SKM-1 (cell line): ENCODE data around the gene TMEM127.
"Not testable (repeated sequence)": the region's sequence is repeated elsewhere in the genome, so short reads cannot be mapped to it uniquely, and the experiment has no call there.

ENCODE experiments used
- DNase-seq: peaks from one replicate; lab custom pipeline; 2025; ENCODE audit not compliant: unreplicated experiment; lab: John Stamatoyannopoulos, UW

The TMEM127 gene, protein sequence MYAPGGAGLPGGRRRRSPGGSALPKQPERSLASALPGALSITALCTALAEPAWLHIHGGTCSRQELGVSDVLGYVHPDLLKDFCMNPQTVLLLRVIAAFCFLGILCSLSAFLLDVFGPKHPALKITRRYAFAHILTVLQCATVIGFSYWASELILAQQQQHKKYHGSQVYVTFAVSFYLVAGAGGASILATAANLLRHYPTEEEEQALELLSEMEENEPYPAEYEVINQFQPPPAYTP

GRCh38 chr2:96265840-96266679 is at the start of gene TMEM127, which contains the start of gene CIAO1:
TSS of gene TMEM127 (minus strand) at chr2:96265997. CDS start at chr2:96265381, 616 bp downstream.
TSS of gene CIAO1 (plus strand) at chr2:96266225. CDS start at chr2:96266351, 126 bp downstream.
- peak; percentile 96 for DNase-seq

DNA sequence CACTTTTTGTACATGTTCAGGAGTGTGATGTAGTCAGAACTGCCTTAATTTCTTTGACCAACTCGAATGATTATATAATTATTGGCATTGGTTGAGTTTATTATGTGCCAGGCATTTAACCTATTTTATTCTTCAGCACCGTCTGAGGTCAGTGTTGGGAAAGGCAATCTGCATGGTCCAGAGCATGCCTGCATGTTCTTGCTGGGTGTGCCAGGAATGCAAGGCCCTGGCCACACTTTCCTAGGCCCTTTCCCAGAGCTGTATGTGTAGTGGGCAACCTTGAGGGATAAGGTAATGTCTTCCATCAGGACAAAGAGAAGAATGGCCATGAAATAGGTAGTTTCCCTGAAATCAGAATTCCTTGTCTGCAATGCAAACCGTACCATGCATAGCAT is 49.2 kb upstream of the TMEM127 start:
- no peak for DNase-seq

DNA sequence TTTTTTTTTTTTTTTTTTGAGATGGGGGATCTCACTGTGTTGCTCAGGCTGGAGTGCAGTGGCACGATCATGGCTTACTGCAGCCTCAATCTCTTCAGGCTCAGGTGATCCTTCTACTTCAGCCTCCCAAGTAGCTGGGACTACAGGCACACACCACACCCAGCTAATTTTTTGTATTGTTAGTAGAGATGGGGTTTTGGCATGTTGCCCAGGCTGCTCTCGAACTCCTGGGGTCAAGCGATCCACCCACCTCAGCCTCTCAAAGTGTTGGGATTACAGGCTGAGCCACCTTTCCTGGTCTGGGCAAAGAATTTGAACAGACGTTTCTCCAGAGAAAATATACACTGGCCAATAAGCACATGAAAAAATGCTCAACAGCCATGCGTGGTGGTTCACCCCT is 42.5 kb upstream of the TMEM127 start:
- DNase-seq, result no peak

GRCh38 chr2:96306370-96306769 is 40.6 kb upstream of the TMEM127 start:
- DNase-seq, result no peak

- no peak for DNase-seq
Measured at GRCh38 chr2:96305979-96306308, 40.1 kb upstream of the TMEM127 start.

DNA sequence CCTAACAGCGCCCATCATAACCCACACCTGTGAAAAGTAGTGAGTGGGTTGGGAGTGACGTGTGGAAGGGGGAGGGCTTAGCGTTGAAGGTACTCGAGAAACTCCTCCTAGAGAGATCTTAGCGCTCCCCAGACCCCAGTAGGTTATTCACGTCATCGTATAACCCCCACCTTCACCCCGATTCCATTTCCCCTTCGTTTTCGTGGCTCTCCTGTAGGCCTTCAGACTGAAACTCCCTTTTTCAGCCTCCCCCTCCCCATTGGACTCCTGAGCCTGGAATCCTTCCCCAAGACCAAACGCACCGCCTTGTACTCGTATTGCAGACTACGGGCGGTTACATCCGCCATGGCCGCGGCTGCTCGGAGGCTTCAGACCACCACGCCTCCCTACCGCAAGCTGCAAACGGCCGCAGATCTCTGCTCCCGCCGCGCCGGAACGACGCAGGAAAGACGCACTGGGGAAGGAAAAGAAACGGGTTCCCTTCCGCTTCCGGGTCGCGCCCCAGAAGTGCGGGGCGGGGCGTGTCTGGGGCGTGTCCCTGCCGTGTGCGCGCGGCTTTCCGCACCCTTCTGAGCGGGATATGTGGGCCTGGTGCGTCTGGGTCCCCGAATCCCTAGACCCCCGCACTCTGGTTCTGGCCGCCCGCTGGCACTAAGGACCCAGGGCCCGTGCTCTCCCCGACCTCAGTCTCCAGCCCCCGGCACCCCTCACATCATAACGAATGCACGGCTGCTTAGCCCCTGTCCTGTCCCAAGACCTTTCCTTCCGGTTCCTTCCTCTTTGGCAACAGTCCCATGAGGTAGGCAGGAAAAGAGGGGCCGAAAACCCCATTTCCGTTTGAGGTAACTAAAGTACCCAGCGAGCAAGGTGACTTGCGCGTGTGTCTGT is 39.5 kb upstream of the TMEM127 start, which contains the start of gene SNRNP200:
Gene SNRNP200, minus strand, starts transcription at position 456 of the 888 bp plus-strand sequence. Its CDS starts 109 bp downstream, at position 347.
- DNase-seq, result peak; percentile 89

- DNase-seq, result no peak
Measured at GRCh38 chr2:96304606-96305005, 38.8 kb upstream of the TMEM127 start.

DNA sequence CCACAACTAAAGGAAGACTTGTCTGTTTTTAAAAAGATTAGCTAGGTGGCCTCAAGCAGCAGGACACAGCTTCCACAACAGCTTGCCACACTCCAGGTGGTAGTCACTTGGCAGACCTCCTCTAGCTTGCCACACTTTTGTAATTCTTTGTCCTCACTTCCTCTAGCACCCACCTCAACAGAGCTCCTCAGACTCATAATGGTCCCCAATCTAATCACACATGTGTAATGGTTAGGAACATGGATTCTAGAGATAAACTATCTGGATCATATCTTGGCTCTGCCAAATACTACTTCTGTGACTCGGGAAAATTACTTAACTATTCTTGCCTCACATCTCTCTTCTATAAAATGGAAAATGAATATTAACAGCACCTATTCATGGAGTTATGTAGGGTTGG is 36.1 kb upstream of the TMEM127 start:
- no peak for DNase-seq

- DNase-seq, result no peak
Measured at GRCh38 chr2:96296925-96297324, 31.1 kb upstream of the TMEM127 start.

DNA sequence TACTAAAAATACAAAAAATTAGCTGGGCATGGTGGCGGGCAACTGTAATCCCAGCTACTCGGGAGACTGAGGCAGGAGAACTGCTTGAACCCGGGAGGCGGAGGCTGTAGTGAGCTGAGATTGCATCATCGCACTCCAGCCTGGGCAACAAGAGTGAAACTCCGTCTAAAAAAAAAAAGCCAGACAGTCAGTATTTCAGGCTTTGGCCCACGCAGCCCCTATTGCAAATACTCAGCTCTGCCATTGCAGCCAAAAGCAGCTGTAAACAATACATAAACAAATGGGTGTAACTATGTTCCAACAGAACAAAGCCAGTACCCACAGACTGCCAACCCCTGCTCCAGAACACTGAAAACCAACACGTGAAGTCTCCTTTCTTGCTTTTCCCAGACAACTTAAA is 28.5 kb upstream of the TMEM127 start:
- DNase-seq, result not testable (repeated sequence)

- DNase-seq, result no peak
Measured at GRCh38 chr2:96291751-96292150, 26.0 kb upstream of the TMEM127 start.

- DNase-seq, result no peak
Measured at GRCh38 chr2:96287273-96287856, 21.6 kb upstream of the TMEM127 start.

DNA sequence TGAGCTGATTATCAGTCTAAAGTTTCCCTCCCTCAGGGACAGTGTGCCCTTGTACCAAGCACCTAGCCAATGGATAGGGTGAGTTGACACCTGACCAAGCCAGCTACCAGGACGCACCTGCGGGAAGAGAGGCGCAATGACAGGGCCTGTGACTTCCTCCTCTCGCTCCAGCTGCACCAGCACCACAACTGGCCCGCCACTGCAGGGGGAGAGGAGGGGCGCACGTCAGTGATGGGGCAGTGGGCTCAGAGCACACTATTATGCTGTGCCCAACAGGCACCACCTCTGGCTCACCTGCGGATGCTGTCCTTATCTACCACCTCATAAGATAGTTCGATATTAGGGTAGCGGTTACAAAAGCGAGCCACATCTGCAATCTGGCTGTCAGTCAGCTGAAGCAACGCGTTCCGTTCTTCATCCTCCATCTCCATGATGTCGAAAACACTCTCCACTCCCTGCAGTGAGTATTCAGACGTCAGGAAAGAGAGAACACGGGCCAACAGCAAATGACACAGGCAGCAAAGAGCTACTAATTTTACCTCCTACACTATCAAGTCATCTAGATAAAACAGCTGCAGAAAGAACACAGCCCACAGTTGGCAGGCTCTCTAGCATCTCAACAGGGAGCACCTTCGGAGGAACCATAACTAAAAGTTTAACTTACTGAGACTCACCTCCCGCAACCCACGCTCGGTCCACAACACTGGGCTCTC is 11.1 kb upstream of the TMEM127 start:
- DNase-seq, result no peak

DNA sequence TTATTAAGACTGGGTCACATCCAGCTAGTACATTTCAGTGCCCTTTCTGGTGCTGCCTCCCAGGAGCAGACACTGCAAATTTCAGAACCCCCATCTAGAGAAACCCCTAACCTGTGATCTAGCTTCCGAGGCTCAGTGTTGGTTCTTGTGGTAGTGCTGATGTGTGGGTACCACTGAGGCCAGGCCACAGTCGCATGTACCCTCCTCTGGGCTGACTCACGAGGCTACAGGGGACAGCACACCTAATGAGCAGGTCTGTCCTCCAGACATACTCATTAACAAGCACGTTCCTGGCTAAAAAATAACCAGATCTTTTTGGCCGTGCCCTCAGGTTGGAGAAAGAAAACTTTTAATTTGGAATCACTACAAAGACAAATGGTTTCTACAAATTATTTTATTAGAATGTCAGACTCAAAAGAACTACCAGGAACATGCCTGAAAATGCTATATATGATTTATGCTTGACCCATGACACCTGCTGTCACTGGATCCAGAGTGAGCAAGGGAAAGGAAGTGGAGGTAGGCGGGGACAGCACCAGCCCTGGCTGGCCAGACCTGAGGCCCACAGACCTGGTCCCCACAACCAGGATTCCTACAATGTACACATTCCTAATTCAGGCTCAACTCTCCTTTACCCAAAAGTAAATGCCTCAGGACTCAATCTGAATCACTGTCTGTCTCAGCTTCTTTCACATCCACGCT is 8.7 kb upstream of the TMEM127 start:
- no peak for DNase-seq

DNA sequence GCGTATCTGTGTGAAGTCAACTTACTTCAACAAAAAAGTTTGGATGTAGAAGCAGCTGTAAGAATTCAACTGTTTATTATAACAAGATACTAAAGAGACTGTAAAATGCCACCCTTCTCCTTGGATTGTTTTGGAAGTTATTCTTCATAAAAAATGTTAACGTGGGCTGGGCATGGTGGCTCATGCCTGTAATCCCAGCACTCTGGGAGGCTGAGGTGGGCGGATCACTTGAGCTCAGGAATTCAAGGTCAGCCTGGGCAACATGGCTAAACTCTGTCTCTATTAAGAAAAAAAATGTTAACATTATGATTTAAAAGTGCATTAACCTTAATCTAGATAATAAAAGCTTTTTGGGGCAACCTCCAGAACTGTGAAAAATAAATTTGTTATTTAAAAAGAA is 8.0 kb upstream of the TMEM127 start:
- DNase-seq, result no peak

- no peak for DNase-seq
Measured at GRCh38 chr2:96271995-96272394, 6.2 kb upstream of the TMEM127 start.

DNA sequence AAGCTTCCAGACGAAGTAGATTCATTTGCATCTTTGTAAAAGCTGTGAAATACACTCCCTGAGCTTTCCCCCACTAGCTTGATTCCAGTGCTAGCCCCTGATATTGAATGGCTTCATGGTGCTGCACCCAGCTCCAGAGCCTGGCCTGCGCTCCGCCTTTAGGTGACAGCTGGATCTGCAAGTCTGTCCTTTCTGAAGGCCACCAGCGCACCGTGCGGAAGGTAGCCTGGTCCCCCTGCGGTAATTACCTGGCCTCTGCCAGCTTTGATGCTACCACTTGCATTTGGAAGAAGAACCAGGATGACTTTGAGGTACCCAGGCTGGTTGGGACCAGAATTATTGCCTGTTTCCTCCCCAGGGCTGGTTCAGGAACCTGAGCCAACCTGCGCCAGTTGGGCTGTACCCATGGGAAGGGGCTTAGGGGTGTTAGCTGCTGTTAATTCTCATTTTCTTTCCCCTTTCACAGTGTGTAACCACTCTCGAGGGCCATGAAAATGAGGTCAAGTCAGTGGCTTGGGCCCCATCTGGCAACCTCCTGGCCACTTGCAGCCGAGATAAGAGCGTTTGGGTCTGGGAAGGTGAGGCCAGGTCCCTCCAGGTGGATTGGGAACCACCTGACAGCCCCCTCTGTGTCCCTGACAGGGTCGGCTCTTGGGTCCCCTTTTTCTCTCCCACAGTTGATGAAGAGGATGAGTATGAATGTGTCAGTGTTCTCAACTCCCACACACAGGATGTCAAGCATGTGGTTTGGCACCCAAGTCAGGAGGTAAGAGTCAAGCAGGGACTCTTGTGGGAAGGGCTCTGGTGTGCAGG is 1.6 kb upstream of the TMEM127 start:
- no peak for DNase-seq

DNA sequence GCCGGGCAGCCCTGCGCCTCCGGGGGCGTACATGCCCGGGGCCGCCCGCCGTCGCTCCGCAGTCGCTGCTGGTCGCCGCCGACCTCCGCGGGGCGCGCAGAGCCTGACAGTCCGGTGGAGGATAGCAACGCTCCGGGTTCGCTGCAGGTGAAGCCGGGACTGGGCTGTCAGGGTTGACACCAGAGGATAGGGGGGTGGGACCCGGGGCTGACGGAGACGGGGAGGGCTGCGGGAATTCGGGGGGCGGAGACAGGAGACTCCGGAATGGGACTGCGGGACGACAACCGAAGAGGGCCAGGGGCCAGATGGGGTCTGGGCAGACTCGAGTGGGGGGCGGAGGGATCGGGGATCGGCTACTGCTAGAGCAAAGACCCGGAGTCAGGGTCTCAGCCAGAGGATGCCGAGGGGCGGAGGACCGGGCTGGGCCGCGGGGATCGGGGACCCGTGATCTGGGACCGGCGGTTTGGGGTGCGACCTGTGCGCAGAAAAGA is 403 bp downstream of the TMEM127 start:
- DNase-seq, result no peak
